ENCODE measurements around the gene TRIM69. TPM values are rescaled to one million over a fixed set of nuclear protein-coding genes. Genes with fewer than 3 reads are reported as not detected.

TRIM69 gene
- total and polyA plus RNA-seq, 2 donors (not counting 1 experiment from before 2014, with no cell fraction given) = 18.3 to 40.1 TPM

DNA sequence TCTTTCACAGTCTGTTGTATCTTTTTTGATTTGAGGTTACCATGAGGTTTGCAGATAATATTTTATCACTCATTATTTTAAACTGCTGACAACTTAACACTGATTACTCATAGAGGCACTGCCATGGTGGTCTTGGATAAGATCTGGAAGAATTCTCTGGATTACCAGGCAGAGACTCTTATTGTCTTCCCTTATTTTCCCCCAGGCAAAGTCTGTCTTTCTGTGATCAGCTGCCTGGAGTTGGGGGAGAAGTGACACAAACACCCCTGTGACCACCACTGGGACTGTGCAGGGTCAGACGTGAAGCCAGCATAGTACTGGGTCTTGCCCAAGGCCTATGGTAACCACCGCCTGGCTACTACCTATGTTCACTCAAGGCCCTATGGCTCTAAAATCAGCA is 29.9 kb upstream of the TRIM69 start:
- Histone ChIP-seq H3K4me3 (replicated peaks in 1 of 4; ENCODE audit: control extremely low read depth in 1 of 4, insufficient read depth in 1 of 4, low read depth in 3 of 4, low read length in 4 of 4) (no peak overlapping the region), H3K27ac (ENCODE audit: insufficient read depth, low read length) (no peak overlapping the region), H3K9me3 (ENCODE audit: control insufficient read depth, insufficient read depth, low read depth, low read length) (no peaks in the 10 kb centered on the region), H3K27me3 (ENCODE audit: control insufficient read depth, insufficient read depth, low read length) (no peaks in the 10 kb centered on the region), H3K4me1 (ENCODE audit: control insufficient read depth, extremely low read depth, insufficient read depth, low read length) (no peaks in the 10 kb centered on the region), H4K20me1 (ENCODE audit: control insufficient read depth, extremely low read depth, insufficient read depth, low read length) (no peaks in the 10 kb centered on the region), H2AFZ (ENCODE audit: low read length) (no peak overlapping the region), H3K79me2 (ENCODE audit: control insufficient read depth, insufficient read depth, low read length) (peaks cover 5% of the 10 kb centered on the region), H3K4me2 (ENCODE audit: extremely low read depth, insufficient read depth, low read length) (no peak overlapping the region), H3K9ac (ENCODE audit: insufficient read depth, low read length) (no peak overlapping the region), H3K36me3 (ENCODE audit: control insufficient read depth, insufficient read depth, low read length) (no peaks in the 10 kb centered on the region)
- TF ChIP-seq, protein P1, sequence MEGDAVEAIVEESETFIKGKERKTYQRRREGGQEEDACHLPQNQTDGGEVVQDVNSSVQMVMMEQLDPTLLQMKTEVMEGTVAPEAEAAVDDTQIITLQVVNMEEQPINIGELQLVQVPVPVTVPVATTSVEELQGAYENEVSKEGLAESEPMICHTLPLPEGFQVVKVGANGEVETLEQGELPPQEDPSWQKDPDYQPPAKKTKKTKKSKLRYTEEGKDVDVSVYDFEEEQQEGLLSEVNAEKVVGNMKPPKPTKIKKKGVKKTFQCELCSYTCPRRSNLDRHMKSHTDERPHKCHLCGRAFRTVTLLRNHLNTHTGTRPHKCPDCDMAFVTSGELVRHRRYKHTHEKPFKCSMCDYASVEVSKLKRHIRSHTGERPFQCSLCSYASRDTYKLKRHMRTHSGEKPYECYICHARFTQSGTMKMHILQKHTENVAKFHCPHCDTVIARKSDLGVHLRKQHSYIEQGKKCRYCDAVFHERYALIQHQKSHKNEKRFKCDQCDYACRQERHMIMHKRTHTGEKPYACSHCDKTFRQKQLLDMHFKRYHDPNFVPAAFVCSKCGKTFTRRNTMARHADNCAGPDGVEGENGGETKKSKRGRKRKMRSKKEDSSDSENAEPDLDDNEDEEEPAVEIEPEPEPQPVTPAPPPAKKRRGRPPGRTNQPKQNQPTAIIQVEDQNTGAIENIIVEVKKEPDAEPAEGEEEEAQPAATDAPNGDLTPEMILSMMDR (conservative IDR thresholded peaks at IDR 0.05 in 1 of 2, IDR thresholded peaks at IDR 0.05 in 1 of 2; ENCODE audit: low read depth in 1 of 2, low read length in 2 of 2) = no peak
- no peak for TF ChIP-seq EZH2 (IDR thresholded peaks at IDR 0.05; ENCODE audit: low read length, missing control alignments)
- DNase-seq (ENCODE audit: low read depth in 2 of 2) = no peak

- no peaks in the 10 kb centered on the region for H4K20me1 ChIP-seq (ENCODE audit: control insufficient read depth, extremely low read depth, insufficient read depth, low read length)
- H3K9me3 ChIP-seq (ENCODE audit: control insufficient read depth, insufficient read depth, low read depth, low read length) = no peaks in the 10 kb centered on the region
- no peak overlapping the region for H3K4me2 ChIP-seq (ENCODE audit: extremely low read depth, insufficient read depth, low read length)
- no peak overlapping the region for H3K9ac ChIP-seq (ENCODE audit: insufficient read depth, low read length)
- H3K79me2 ChIP-seq (ENCODE audit: control insufficient read depth, insufficient read depth, low read length) = peaks cover 12% of the 10 kb centered on the region
- H3K4me1 ChIP-seq (ENCODE audit: control insufficient read depth, extremely low read depth, insufficient read depth, low read length) = no peaks in the 10 kb centered on the region
- TF ChIP-seq, protein P1 (conservative IDR thresholded peaks at IDR 0.05 in 1 of 2, IDR thresholded peaks at IDR 0.05 in 1 of 2; ENCODE audit: low read depth in 1 of 2, low read length in 2 of 2) = no peak
- no peak for TF ChIP-seq EZH2 (IDR thresholded peaks at IDR 0.05; ENCODE audit: low read length, missing control alignments)
- no peak for DNase-seq (ENCODE audit: low read depth in 2 of 2)
- no peak overlapping the region for H2AFZ ChIP-seq (ENCODE audit: low read length)
- no peaks in the 10 kb centered on the region for H3K27me3 ChIP-seq (ENCODE audit: control insufficient read depth, insufficient read depth, low read length)
- H3K36me3 ChIP-seq (ENCODE audit: control insufficient read depth, insufficient read depth, low read length) = no peaks in the 10 kb centered on the region
- no peak overlapping the region for H3K27ac ChIP-seq (ENCODE audit: insufficient read depth, low read length)
- H3K4me3 ChIP-seq (replicated peaks in 1 of 4; ENCODE audit: control extremely low read depth in 1 of 4, insufficient read depth in 1 of 4, low read depth in 3 of 4, low read length in 4 of 4) = no peak overlapping the region
Measured at GRCh38 chr15:44706946-44707636, 29.2 kb upstream of the TRIM69 start.

GRCh38 chr15:44710236-44711095 is 25.9 kb upstream of the TRIM69 start:
- Histone ChIP-seq H4K20me1 (ENCODE audit: control insufficient read depth, extremely low read depth, insufficient read depth, low read length) (peaks cover 11% of the 10 kb centered on the region), H3K4me2 (ENCODE audit: extremely low read depth, insufficient read depth, low read length) (peak overlapping the region; percentile 83), H3K9ac (ENCODE audit: insufficient read depth, low read length) (peak overlapping the region; percentile 99), H3K4me3 (replicated peaks in 1 of 4; ENCODE audit: control extremely low read depth in 1 of 4, insufficient read depth in 1 of 4, low read depth in 3 of 4, low read length in 4 of 4) (peak overlapping the region; percentile 98 to 100 (median 99)), H3K27me3 (ENCODE audit: control insufficient read depth, insufficient read depth, low read length) (no peaks in the 10 kb centered on the region), H3K36me3 (ENCODE audit: control insufficient read depth, insufficient read depth, low read length) (peaks cover 2% of the 10 kb centered on the region), H3K79me2 (ENCODE audit: control insufficient read depth, insufficient read depth, low read length) (peaks cover 45% of the 10 kb centered on the region), H2AFZ (ENCODE audit: low read length) (peak overlapping the region; percentile 81), H3K9me3 (ENCODE audit: control insufficient read depth, insufficient read depth, low read depth, low read length) (no peaks in the 10 kb centered on the region), H3K4me1 (ENCODE audit: control insufficient read depth, extremely low read depth, insufficient read depth, low read length) (peaks cover 2% of the 10 kb centered on the region), H3K27ac (ENCODE audit: insufficient read depth, low read length) (peak overlapping the region; percentile 99)
- DNase-seq (ENCODE audit: low read depth in 2 of 2) = peak; percentile 31 to 47
- no peak for TF ChIP-seq EZH2 (IDR thresholded peaks at IDR 0.05; ENCODE audit: low read length, missing control alignments)
- TF ChIP-seq, protein P1 (conservative IDR thresholded peaks at IDR 0.05 in 1 of 2, IDR thresholded peaks at IDR 0.05 in 1 of 2; ENCODE audit: low read depth in 1 of 2, low read length in 2 of 2) = peak; percentile 38 to 44

Measured in fibroblast of lung (primary cell).